Endothelial cell of umbilical vein (primary cell): ENCODE data around the gene MGAT4A. TPM values are rescaled to one million over a fixed set of nuclear protein-coding genes. Genes with fewer than 3 reads are reported as not detected.

Source experiments
- BruUV-seq: library from RNA; stranded (reverse); fragments of 400-500 nt; replicated peaks from 2 replicates; lab custom pipeline; 2021; lab: Mats Ljungman, UMichigan
- CTCF ChIA-PET: fragments of 300-600, 350-600 bp; sonication (Branson Sonifier 250); formaldehyde crosslinking; loops from one replicate; lab custom pipeline; 2021; ENCODE audit warnings: antibody characterized with exemption, inconsistent platforms; lab: Charles Lee
- POLR2A ChIA-PET: fragments of 300-600, 350-600 bp; sonication (Branson Sonifier 250); formaldehyde crosslinking; loops from one replicate; lab custom pipeline; 2021; ENCODE audit warnings: antibody characterized with exemption, inconsistent platforms; lab: Charles Lee
- DNase-seq: peaks from one replicate; pipeline ENCODE4 v3.0.0-alpha.2; 2011; ENCODE audit warnings: low read depth, low spot score
- FAIRE-seq: peaks from 2 replicates; lab custom pipeline; 2011; peaks lifted over from hg19 to GRCh38; lab: Jason Lieb, UNC
- H2AFZ ChIP-seq: 2 replicates; pipeline ENCODE4 v1.6.0; 2012; ENCODE audit warnings: low read depth, low read length, control low read depth, inconsistent platforms
- H3K27ac ChIP-seq: 2 replicates; pipeline ENCODE4 v1.5.1; 2011; ENCODE audit warnings: low read depth, mild to moderate bottlenecking, control low read depth, low read length, moderate library complexity; ENCODE audit not compliant: insufficient read depth
- H3K27me3 ChIP-seq, 2 experiments: 2 replicates each; pipeline versions ENCODE4 v1.6.0 to v1.6.1; 2011; ENCODE audit warnings: low read length in 2 of 2, mixed read lengths in 1 of 2; ENCODE audit not compliant: control insufficient read depth in 2 of 2, insufficient read depth in 2 of 2
- H3K36me3 ChIP-seq, 2 experiments: 2 replicates in 1 of 2; 3 replicates in 1 of 2; pipeline ENCODE4 v1.5.1; 2011; ENCODE audit warnings: low read length in 2 of 2, mild to moderate bottlenecking in 1 of 2, moderate library complexity in 1 of 2; ENCODE audit not compliant: control insufficient read depth in 2 of 2, insufficient read depth in 2 of 2; ENCODE audit errors: extremely low read depth in 1 of 2
- H3K4me1 ChIP-seq: 3 replicates; pipeline ENCODE4 v1.5.1; 2011; ENCODE audit warnings: mild to moderate bottlenecking, low read length; ENCODE audit not compliant: control insufficient read depth, insufficient read depth; ENCODE audit errors: extremely low read depth
- H3K4me2 ChIP-seq: 2 replicates; pipeline ENCODE4 v1.6.1; 2011; ENCODE audit warnings: low read length, control low read depth, mixed read lengths; ENCODE audit not compliant: insufficient read depth
- H3K4me3 ChIP-seq, 3 experiments: fragments of 200-600 bp in 1 of 3; sonication (generic), shearing (Covaris generic) in 1 of 3; replicated peaks in 1 of 3; 2 replicates each; pipeline ENCODE4 v1.5.1; 2011 to 2016; ENCODE audit warnings: control low read depth in 3 of 3, low read length in 3 of 3, mild to moderate bottlenecking in 2 of 3, inconsistent platforms in 1 of 3, low read depth in 1 of 3, moderate library complexity in 1 of 3; ENCODE audit not compliant: insufficient read depth in 1 of 3
- H3K79me2 ChIP-seq: 2 replicates; pipeline ENCODE4 v1.6.0; 2012; ENCODE audit warnings: low read length, inconsistent platforms; ENCODE audit not compliant: control insufficient read depth, insufficient read depth
- H3K9ac ChIP-seq: replicated peaks from 2 replicates; pipeline ENCODE3; 2011; ENCODE audit warnings: low read length, control low read depth; ENCODE audit not compliant: insufficient read depth; ENCODE audit errors: extremely low read depth
- H3K9me1 ChIP-seq: replicated peaks from 3 replicates; pipeline ENCODE4 v1.6.0; 2011; ENCODE audit warnings: mild to moderate bottlenecking, low read length; ENCODE audit not compliant: control insufficient read depth, insufficient read depth; ENCODE audit errors: extremely low read depth
- H3K9me3 ChIP-seq: replicated peaks from 2 replicates; pipeline ENCODE4 v1.5.1; 2012; ENCODE audit warnings: low read length, inconsistent platforms; ENCODE audit not compliant: control insufficient read depth, insufficient read depth
- H4K20me1 ChIP-seq: replicated peaks from 2 replicates; pipeline ENCODE3; 2011; ENCODE audit warnings: mild to moderate bottlenecking, low read length; ENCODE audit not compliant: control insufficient read depth, insufficient read depth; ENCODE audit errors: extremely low read depth
- EZH2 ChIP-seq: IDR thresholded peaks from 2 replicates; pipeline ENCODE4 v1.6.1; 2012; ENCODE audit warnings: borderline replicate concordance, low read depth, mild to moderate bottlenecking, moderate library complexity, low read length, inconsistent platforms; ENCODE audit not compliant: severe bottlenecking
- FOS ChIP-seq: IDR thresholded peaks from 2 replicates; pipeline ENCODE4 v1.6.1; 2011; ENCODE audit warnings: mild to moderate bottlenecking, low read length, moderate library complexity, borderline replicate concordance; ENCODE audit not compliant: insufficient read depth
- GATA2 ChIP-seq: IDR thresholded peaks from 2 replicates; pipeline ENCODE4 v1.7.0; 2011; ENCODE audit warnings: low read depth, mild to moderate bottlenecking, moderate library complexity, mixed read lengths, low read length; ENCODE audit not compliant: insufficient read length, insufficient read depth
- JUN ChIP-seq: IDR thresholded peaks from 2 replicates; pipeline ENCODE4 v1.6.1; 2011; ENCODE audit warnings: borderline replicate concordance, low read depth; ENCODE audit not compliant: insufficient read length, insufficient read depth
- MYC ChIP-seq: IDR thresholded peaks from one replicate; pipeline ENCODE4 v1.6.1; 2011; ENCODE audit warnings: mild to moderate bottlenecking, low read depth, low read length
- POLR2AphosphoS5 ChIP-seq: IDR thresholded peaks from 2 replicates; pipeline ENCODE4 v1.6.1; 2012; ENCODE audit warnings: low read depth, mild to moderate bottlenecking, control low read depth, low read length, moderate library complexity; ENCODE audit not compliant: insufficient read depth
- dilution Hi-C: fragments of 300-500 bp; cut with MboI; formaldehyde crosslinking; loops from one replicate; pipeline ENCODE4 v1.15.0; 2019; ENCODE audit warnings: low sequenced_read_pairs; ENCODE audit not compliant: extremely low pct_ligation_motif_present
- intact Hi-C: fragments of 100-400 bp; cut with micrococcal nuclease; formaldehyde crosslinking; loops from one replicate; pipeline ENCODE4 v1.10.0; 2022
- polyA plus RNA-seq, 4 experiments: library from polyadenylated mRNA; depleted of rRNA in 3 of 4; stranded (reverse) in 3 of 4; unstranded in 1 of 4; fragments of >200 nt; gene quantifications; 2 replicates each; pipeline versions ENCODE4 v1.2.1 to v1.2.3, GENCODE V29; 2011 to 2012; ENCODE audit warnings: missing spikeins in 1 of 4
- total RNA-seq: library from RNA; stranded (reverse); gene quantifications from 2 replicates; pipeline ENCODE4 v1.2.3, GENCODE V29; 2021
- TF ChIP-seq, protein P1 (sequence below): IDR thresholded peaks from 2 replicates; pipeline ENCODE4 v1.6.1; 2011; ENCODE audit not compliant: insufficient read depth, insufficient read length
- TF ChIP-seq, protein P2 (sequence below), 2 donors: IDR thresholded peaks; 1 replicate in 1 of 2; 2 replicates in 1 of 2; pipeline ENCODE4 v1.5.1; 2011; ENCODE audit warnings: low read length in 2 of 2, mild to moderate bottlenecking in 2 of 2, moderate library complexity in 2 of 2, control low read depth in 1 of 2, inconsistent platforms in 1 of 2, low read depth in 1 of 2; ENCODE audit not compliant: insufficient read depth in 1 of 2; ENCODE audit errors: extremely low read depth in 1 of 2

MGAT4A gene
- total and polyA plus RNA-seq, 2 donors (not counting 3 experiments of a cell fraction or from before 2014, with no cell fraction given): 9.2 to 42.2 TPM

DNA sequence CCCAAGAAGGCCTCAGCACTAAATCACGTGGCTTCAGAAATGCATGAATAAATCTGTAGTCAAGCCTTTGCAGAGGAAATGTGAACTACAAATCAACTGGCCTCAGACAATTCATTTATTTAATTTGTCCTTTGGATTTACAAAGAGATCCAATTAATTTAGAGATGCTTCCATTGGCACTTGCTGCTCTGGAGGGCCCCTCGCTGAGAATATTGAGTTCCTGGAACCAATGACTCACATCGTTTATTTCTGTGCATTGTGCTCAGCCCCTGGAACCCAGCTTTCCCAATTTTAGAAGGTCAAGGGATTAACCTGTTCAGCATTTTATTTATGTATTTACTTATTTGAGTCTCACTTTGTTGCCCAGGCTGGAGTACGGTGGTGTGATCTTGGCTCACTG lies 47.2 kb upstream of the MGAT4A start:
- H3K9ac ChIP-seq: no peak overlapping the region
- no peak overlapping the region for H3K4me2 ChIP-seq
- no peak for FAIRE-seq
- no peak overlapping the region for H3K4me3 ChIP-seq
- dilution Hi-C loops: loop anchor here (5.0 kb wide), 1 partner anchor 36 kb away; no protein-coding TSS in a partner anchor
- no peaks in the 10 kb centered on the region for H3K79me2 ChIP-seq
- intact Hi-C loops: no loop called here
- DNase-seq: no peak
- H3K36me3 ChIP-seq: no peaks in the 10 kb centered on the region
- H3K9me1 ChIP-seq: no peaks in the 10 kb centered on the region
- no peaks in the 10 kb centered on the region for H4K20me1 ChIP-seq
- no peak overlapping the region for H3K27ac ChIP-seq
- H3K27me3 ChIP-seq: no peaks in the 10 kb centered on the region
- H2AFZ ChIP-seq: no peak overlapping the region
- BruUV-seq: no TSS peak
- POLR2A ChIA-PET: no interaction called here
- no peaks in the 10 kb centered on the region for H3K9me3 ChIP-seq
- no peaks in the 10 kb centered on the region for H3K4me1 ChIP-seq
- CTCF ChIA-PET: no interaction called here
- TF ChIP-seq, protein P1, sequence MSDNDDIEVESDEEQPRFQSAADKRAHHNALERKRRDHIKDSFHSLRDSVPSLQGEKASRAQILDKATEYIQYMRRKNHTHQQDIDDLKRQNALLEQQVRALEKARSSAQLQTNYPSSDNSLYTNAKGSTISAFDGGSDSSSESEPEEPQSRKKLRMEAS: no peak
- TF ChIP-seq JUN (no peak), GATA2 (no peak), FOS (no peak), MYC (no peak)

DNA sequence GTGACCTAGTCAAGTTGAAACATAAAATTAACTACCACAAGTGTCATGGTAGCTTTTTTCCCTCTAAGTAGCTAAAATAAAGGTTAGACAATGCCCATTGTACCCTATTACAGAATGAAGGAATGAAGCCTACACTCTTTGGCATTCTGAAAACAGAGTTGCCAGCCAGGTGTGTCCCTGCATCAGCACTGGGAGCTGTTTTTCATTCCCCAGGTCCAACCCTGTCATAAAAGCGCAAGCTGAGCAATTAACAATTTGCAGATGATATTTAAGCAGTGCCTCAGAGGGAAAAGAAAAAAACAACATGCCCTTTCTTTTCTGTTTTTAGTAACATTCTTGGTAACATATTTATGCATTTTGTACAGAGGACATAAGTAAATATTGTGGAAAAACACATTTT lies 46.8 kb upstream of the MGAT4A start:
- dilution Hi-C loops (loop anchor here (5.0 kb wide), 1 partner anchor 35 kb away; no protein-coding TSS in a partner anchor), intact Hi-C loops (no loop called here)
- H3K27ac ChIP-seq: no peak overlapping the region
- FAIRE-seq (no peak), DNase-seq (no peak)
- CTCF ChIA-PET: no interaction called here
- no peaks in the 10 kb centered on the region for H3K27me3 ChIP-seq
- BruUV-seq: no TSS peak
- no peaks in the 10 kb centered on the region for H3K79me2 ChIP-seq
- H4K20me1 ChIP-seq: no peaks in the 10 kb centered on the region
- H3K9me1 ChIP-seq: no peaks in the 10 kb centered on the region
- no peaks in the 10 kb centered on the region for H3K9me3 ChIP-seq
- POLR2A ChIA-PET: no interaction called here
- no peak overlapping the region for H3K4me2 ChIP-seq
- H3K36me3 ChIP-seq: no peaks in the 10 kb centered on the region
- H3K9ac ChIP-seq: no peak overlapping the region
- H2AFZ ChIP-seq: no peak overlapping the region
- H3K4me1 ChIP-seq: no peaks in the 10 kb centered on the region
- TF ChIP-seq, protein P1: no peak
- TF ChIP-seq EZH2 (no peak), MYC (no peak), POLR2AphosphoS5 (no peak)
- TF ChIP-seq, protein P2, sequence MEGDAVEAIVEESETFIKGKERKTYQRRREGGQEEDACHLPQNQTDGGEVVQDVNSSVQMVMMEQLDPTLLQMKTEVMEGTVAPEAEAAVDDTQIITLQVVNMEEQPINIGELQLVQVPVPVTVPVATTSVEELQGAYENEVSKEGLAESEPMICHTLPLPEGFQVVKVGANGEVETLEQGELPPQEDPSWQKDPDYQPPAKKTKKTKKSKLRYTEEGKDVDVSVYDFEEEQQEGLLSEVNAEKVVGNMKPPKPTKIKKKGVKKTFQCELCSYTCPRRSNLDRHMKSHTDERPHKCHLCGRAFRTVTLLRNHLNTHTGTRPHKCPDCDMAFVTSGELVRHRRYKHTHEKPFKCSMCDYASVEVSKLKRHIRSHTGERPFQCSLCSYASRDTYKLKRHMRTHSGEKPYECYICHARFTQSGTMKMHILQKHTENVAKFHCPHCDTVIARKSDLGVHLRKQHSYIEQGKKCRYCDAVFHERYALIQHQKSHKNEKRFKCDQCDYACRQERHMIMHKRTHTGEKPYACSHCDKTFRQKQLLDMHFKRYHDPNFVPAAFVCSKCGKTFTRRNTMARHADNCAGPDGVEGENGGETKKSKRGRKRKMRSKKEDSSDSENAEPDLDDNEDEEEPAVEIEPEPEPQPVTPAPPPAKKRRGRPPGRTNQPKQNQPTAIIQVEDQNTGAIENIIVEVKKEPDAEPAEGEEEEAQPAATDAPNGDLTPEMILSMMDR (IDR thresholded peaks at IDR 0.05; ENCODE audit: extremely low read depth in 1 of 2, insufficient read depth in 1 of 2, low read depth in 1 of 2, low read length in 2 of 2): no peak
- no peak overlapping the region for H3K4me3 ChIP-seq
